ENCODE measurements around the gene CSTB.

Gene CSTB

DNA sequence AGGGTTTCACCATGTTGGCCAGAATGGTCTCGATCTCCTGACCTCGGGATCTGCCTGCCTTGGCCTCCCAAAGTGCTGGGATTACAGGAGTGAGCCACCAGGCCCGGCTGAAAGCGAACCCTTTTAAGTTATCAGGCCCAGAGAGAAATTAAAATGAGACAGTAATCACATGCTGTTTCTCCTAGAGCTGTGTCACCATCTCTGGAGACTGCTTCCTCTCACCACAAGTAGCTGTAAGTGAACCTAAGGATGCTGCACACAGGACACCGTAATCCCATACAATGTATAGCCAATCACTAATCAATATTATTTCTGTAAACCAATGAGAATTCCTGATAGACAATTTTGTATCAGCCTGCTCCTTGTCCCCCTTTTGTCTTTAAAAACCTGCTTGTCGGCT is 5.7 kb upstream of the CSTB start:
- TF ChIP-seq FOXP2 (optimal IDR thresholded peaks at IDR 0.05; ENCODE audit: borderline replicate concordance, extremely low read depth, extremely low read length, insufficient read depth) (no peak), TAF1 (IDR thresholded peaks at IDR 0.05; ENCODE audit: borderline replicate concordance, insufficient read depth, low read length) (no peak), SIN3A (IDR thresholded peaks at IDR 0.05; ENCODE audit: borderline replicate concordance, insufficient read depth, low read length) (no peak), POLR2AphosphoS5 (IDR thresholded peaks at IDR 0.05; ENCODE audit: low read depth, low read length) (no peak)
- TF ChIP-seq, protein P1, sequence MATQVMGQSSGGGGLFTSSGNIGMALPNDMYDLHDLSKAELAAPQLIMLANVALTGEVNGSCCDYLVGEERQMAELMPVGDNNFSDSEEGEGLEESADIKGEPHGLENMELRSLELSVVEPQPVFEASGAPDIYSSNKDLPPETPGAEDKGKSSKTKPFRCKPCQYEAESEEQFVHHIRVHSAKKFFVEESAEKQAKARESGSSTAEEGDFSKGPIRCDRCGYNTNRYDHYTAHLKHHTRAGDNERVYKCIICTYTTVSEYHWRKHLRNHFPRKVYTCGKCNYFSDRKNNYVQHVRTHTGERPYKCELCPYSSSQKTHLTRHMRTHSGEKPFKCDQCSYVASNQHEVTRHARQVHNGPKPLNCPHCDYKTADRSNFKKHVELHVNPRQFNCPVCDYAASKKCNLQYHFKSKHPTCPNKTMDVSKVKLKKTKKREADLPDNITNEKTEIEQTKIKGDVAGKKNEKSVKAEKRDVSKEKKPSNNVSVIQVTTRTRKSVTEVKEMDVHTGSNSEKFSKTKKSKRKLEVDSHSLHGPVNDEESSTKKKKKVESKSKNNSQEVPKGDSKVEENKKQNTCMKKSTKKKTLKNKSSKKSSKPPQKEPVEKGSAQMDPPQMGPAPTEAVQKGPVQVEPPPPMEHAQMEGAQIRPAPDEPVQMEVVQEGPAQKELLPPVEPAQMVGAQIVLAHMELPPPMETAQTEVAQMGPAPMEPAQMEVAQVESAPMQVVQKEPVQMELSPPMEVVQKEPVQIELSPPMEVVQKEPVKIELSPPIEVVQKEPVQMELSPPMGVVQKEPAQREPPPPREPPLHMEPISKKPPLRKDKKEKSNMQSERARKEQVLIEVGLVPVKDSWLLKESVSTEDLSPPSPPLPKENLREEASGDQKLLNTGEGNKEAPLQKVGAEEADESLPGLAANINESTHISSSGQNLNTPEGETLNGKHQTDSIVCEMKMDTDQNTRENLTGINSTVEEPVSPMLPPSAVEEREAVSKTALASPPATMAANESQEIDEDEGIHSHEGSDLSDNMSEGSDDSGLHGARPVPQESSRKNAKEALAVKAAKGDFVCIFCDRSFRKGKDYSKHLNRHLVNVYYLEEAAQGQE (IDR thresholded peaks at IDR 0.05; ENCODE audit: insufficient read depth in 1 of 2, low read depth in 2 of 2, low read length in 2 of 2), result no peak

DNA sequence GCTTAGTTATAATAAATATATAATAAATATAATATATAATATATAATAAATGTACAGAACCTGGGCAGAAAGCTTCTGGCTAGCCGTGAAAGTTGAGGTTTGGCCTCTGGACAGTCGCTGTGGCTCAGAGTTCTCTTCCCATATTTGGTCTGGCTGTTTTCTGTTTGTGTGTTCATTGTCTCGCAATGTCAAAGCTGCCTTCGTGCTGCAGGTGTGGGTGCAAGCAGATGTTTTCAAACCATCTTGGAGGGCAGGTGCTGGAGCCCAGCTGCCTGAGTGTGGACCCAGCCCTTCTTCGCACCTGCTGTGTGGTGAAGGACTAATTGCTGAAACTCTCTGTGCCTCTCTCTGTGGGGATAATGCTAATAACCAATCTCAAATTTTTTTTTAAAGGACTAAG is 3.6 kb upstream of the CSTB start:
- TF ChIP-seq, protein P1 (IDR thresholded peaks at IDR 0.05; ENCODE audit: insufficient read depth in 1 of 2, low read depth in 2 of 2, low read length in 2 of 2), result no peak
- TF ChIP-seq SIN3A (IDR thresholded peaks at IDR 0.05; ENCODE audit: borderline replicate concordance, insufficient read depth, low read length), result no peak
- TF ChIP-seq POLR2AphosphoS5 (IDR thresholded peaks at IDR 0.05; ENCODE audit: low read depth, low read length), result no peak
- no peak for TF ChIP-seq FOXP2 (optimal IDR thresholded peaks at IDR 0.05; ENCODE audit: borderline replicate concordance, extremely low read depth, extremely low read length, insufficient read depth)
- TF ChIP-seq TAF1 (IDR thresholded peaks at IDR 0.05; ENCODE audit: borderline replicate concordance, insufficient read depth, low read length), result no peak

DNA sequence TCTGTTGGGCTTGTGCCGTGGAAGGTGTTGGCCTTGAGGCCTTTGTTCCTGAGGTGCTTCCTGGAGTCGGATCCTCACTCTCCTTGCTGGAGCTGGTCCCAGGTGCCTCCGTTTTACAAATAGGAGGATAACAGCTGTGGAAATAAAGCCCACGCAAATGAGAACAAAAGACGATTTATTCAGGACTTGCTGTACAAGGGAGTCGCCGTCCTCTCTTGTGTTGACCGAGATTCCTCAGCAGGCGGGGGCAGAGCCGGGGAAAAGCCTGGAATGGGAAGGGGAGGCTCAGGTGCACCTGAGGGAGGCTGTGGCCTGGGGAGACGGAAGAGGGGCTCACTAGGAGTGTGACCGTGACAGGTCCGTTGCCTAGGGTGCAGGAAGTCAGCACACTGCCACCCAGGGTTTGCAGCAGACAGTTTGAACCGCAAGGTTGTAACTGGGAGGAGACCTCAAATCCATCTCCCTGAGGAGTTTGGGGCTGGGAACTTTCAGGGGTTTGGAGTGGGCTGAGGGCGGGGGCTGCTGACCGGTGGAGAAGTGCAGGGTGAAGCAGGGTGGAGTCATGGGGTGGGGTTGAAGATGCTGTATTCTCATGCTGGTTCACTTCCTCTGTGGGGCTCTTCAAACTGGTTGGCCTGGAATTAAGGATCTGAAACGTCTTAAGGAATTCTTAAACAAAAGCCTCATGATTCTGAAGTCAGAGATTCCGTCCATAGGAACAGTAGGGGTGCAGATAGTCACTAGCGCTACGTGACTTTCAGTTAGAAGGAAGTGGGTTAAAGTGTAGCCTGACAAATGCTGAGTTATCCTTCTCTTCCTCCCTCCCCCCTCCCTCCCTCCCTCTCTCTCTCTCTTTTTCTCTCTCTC is 2.6 kb upstream of the CSTB start:
- TF ChIP-seq FOXP2 (optimal IDR thresholded peaks at IDR 0.05; ENCODE audit: borderline replicate concordance, extremely low read depth, extremely low read length, insufficient read depth) (no peak), SIN3A (IDR thresholded peaks at IDR 0.05; ENCODE audit: borderline replicate concordance, insufficient read depth, low read length) (no peak), POLR2AphosphoS5 (IDR thresholded peaks at IDR 0.05; ENCODE audit: low read depth, low read length) (no peak), TAF1 (IDR thresholded peaks at IDR 0.05; ENCODE audit: borderline replicate concordance, insufficient read depth, low read length) (no peak)
- TF ChIP-seq, protein P1 (IDR thresholded peaks at IDR 0.05; ENCODE audit: insufficient read depth in 1 of 2, low read depth in 2 of 2, low read length in 2 of 2), result no peak

DNA sequence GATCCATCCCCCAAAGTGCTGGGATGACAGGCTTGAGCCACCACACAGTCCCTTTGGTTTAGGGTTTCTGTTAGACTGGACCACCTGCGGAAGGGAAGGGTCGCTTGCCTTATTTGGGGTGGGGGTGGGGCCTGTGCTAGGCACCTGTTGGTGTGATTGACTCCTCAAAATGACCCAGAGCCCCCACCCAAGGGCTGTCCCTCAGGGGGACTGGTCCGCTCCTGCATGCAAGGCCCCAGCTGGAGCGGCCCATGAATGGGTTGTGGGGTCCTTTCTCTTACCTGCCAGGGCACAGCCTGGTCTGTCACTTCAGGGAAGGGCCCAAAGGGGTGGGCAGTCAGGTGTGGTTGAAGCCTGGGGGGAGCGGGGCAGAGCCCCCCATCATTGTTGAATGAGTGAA is 1.8 kb upstream of the CSTB start:
- TF ChIP-seq SIN3A (IDR thresholded peaks at IDR 0.05; ENCODE audit: borderline replicate concordance, insufficient read depth, low read length) (no peak), TAF1 (IDR thresholded peaks at IDR 0.05; ENCODE audit: borderline replicate concordance, insufficient read depth, low read length) (no peak), POLR2AphosphoS5 (IDR thresholded peaks at IDR 0.05; ENCODE audit: low read depth, low read length) (no peak), FOXP2 (optimal IDR thresholded peaks at IDR 0.05; ENCODE audit: borderline replicate concordance, extremely low read depth, extremely low read length, insufficient read depth) (no peak)
- TF ChIP-seq, protein P1 (IDR thresholded peaks at IDR 0.05; ENCODE audit: insufficient read depth in 1 of 2, low read depth in 2 of 2, low read length in 2 of 2), result no peak
